K562 (cell line): ENCODE results near the gene FGGY. TPM values are rescaled to one million over a fixed set of nuclear protein-coding genes. Genes with fewer than 3 reads are reported as not detected.

Source experiments
- CBX5 ChIP-seq: IDR thresholded peaks from 2 replicates; pipeline ENCODE4 v1.6.1; 2014; ENCODE audit warnings: low read depth, borderline replicate concordance
- CREM ChIP-seq: IDR thresholded peaks from 2 replicates; pipeline ENCODE4 v1.6.1; 2014; ENCODE audit warnings: antibody characterized with exemption, low read depth
- ETV5 ChIP-seq: sonication (generic); formaldehyde crosslinking; IDR thresholded peaks from 2 replicates; pipeline ENCODE4 v1.4.0; 2020; ENCODE audit warnings: low read depth, mild to moderate bottlenecking, missing genetic modification reagents
- HDAC6 ChIP-seq: IDR thresholded peaks from 2 replicates; pipeline ENCODE4 v1.6.1; 2012; ENCODE audit warnings: low read depth, mild to moderate bottlenecking, control low read depth, inconsistent platforms, low read length, moderate library complexity
- HMG20A ChIP-seq: fragments of 450-650 bp; formaldehyde crosslinking; conservative IDR thresholded peaks from 2 replicates; pipeline ENCODE4 v1.4.0; 2020; ENCODE audit warnings: mild to moderate bottlenecking, mixed read lengths
- ILK ChIP-seq: fragments of 450-650 bp; IDR thresholded peaks from 2 replicates; pipeline ENCODE4 v1.6.1; 2016; ENCODE audit warnings: missing genetic modification characterization, low read depth, mild to moderate bottlenecking, missing compliant biosample characterization, moderate library complexity, borderline replicate concordance
- MEF2A ChIP-seq: IDR thresholded peaks from 2 replicates; pipeline ENCODE4 v1.6.1; 2011; ENCODE audit warnings: low read depth, mild to moderate bottlenecking, low read length, moderate library complexity; ENCODE audit not compliant: control insufficient read depth
- NCOR1 ChIP-seq: fragments of 450-650 bp; IDR thresholded peaks from 2 replicates; pipeline ENCODE4 v1.6.1; 2016; ENCODE audit warnings: mild to moderate bottlenecking, moderate library complexity
- PRMT5 ChIP-seq: sonication (generic); formaldehyde crosslinking; IDR thresholded peaks from 2 replicates; pipeline ENCODE4 v1.5.0; 2020; ENCODE audit warnings: missing genetic modification reagents
- SMARCA4 ChIP-seq: fragments of 450-650 bp; IDR thresholded peaks from 2 replicates; pipeline ENCODE4 v1.6.1; 2016
- STAT5A ChIP-seq: IDR thresholded peaks from 2 replicates; pipeline ENCODE4 v1.6.1; 2012; ENCODE audit warnings: low read length, inconsistent platforms, borderline replicate concordance
- ZNF586 ChIP-seq: fragments of 450-650 bp; formaldehyde crosslinking; conservative IDR thresholded peaks from 2 replicates; pipeline ENCODE4 v1.4.0; 2020; ENCODE audit warnings: mild to moderate bottlenecking, moderate library complexity
- polyA plus RNA-seq, 8 experiments: library from polyadenylated mRNA; depleted of rRNA in 4 of 8; stranded (reverse) in 5 of 8; unstranded in 3 of 8; fragments of >200 nt; fragmentation: Nextera tagmentation in 2 of 8; fragmentation: Illumina TruSeq in 1 of 8; extraction: Ambion mirVana in 2 of 8; extraction: Trizol in 1 of 8; gene quantifications; 2 replicates each; pipeline versions ENCODE4 v1.2.1 to v1.2.3, GENCODE V29; 2011 to 2014; ENCODE audit warnings: inconsistent platforms in 1 of 8, missing spikeins in 1 of 8
- total RNA-seq, 7 experiments: library from RNA; depleted of rRNA in 6 of 7; stranded (reverse); fragments of >200 nt in 6 of 7; fragmentation: Illumina TruSeq in 2 of 7; extraction: Trizol in 2 of 7; gene quantifications; 2 replicates each; pipeline versions ENCODE4 v1.2.1 to v1.2.3, GENCODE V29; 2011 to 2021; ENCODE audit warnings: low replicate concordance in 1 of 7
- TF ChIP-seq, protein P1 (sequence below): fragments of 250-450 bp; sonication (Bioruptor Pico); IDR thresholded peaks from 2 replicates; pipeline ENCODE4 v1.5.0; 2020; ENCODE audit warnings: mild to moderate bottlenecking
- TF ChIP-seq, protein P2 (sequence below): sonication (generic); formaldehyde crosslinking; IDR thresholded peaks from 2 replicates; pipeline ENCODE4 v1.9.0; 2022; ENCODE audit warnings: mild to moderate bottlenecking, missing genetic modification reagents
- TF ChIP-seq, protein P3 (sequence below): IDR thresholded peaks from 2 replicates; pipeline ENCODE4 v1.6.1; 2014; ENCODE audit warnings: antibody characterized with exemption
- TF ChIP-seq, protein P4 (sequence below): fragments of 450-650 bp; IDR thresholded peaks from 2 replicates; pipeline ENCODE4 v1.6.1; 2017; ENCODE audit warnings: mild to moderate bottlenecking, moderate library complexity

FGGY gene
- total and polyA plus RNA-seq, 9 of the 15 experiments (the other 6 are each of a cell fraction or from before 2014, with no cell fraction given) = 9.7 to 19.2 (median 12.6) TPM

DNA sequence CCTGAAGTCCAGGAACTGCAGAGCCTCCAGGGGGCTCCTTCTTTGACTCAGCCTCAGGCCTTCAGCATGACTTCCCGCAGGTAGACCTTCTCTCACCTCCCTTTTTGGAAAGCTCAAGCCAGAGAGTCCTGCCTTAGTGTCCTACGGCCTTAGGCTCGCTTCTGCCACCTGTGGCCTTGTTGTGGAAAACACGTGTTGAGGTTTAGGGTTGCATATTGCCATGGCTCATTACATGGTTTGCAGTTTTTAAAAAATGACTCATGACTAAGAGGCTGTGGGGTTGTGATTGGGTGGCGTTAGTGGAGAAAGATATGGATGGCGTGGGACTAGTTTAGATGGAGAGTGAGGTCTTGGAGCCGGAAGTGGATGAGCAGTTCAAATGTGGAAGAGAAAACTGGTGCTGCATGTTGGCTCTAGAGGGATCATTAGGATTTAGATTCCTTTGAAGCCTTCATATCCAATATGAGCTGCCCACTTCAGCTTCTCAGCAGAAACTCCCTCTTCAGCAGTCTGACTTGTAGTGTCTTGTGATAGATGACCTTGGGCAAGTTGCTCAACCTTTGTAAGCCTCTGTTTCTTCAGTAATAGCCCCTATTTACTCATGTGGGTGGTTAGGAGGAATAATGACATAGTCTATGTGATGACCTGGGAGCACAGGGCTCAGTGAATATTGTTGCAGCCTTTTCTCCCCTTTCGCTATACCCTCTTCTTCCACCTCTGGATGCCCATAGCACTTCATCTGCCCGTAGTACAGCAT is 6.5 kb upstream of the FGGY start (continued):
- TF ChIP-seq CBX5 = no peak
- no peak for TF ChIP-seq HMG20A
- no peak for TF ChIP-seq STAT5A
- TF ChIP-seq, protein P1, sequence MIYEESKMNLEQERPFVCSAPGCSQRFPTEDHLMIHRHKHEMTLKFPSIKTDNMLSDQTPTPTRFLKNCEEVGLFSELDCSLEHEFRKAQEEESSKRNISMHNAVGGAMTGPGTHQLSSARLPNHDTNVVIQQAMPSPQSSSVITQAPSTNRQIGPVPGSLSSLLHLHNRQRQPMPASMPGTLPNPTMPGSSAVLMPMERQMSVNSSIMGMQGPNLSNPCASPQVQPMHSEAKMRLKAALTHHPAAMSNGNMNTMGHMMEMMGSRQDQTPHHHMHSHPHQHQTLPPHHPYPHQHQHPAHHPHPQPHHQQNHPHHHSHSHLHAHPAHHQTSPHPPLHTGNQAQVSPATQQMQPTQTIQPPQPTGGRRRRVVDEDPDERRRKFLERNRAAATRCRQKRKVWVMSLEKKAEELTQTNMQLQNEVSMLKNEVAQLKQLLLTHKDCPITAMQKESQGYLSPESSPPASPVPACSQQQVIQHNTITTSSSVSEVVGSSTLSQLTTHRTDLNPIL (CRISPR knock-in tag) = no peak
- peak; percentile 77 for TF ChIP-seq CREM
- peak; percentile 59; the same call in 1 of the 2 replicates for TF ChIP-seq SMARCA4
- peak; percentile 56; the same call in 1 of the 2 replicates for TF ChIP-seq MEF2A
- peak; percentile 13; the same call in 1 of the 2 replicates for TF ChIP-seq NCOR1
- TF ChIP-seq, protein P2, sequence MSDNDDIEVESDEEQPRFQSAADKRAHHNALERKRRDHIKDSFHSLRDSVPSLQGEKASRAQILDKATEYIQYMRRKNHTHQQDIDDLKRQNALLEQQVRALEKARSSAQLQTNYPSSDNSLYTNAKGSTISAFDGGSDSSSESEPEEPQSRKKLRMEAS (CRISPR knock-in tag) = peak; percentile 89
- 0 out of 2 replicates have a peak, but pooled peaks have one; percentile 33 for TF ChIP-seq ETV5
- no peak for TF ChIP-seq HDAC6
- no peak for TF ChIP-seq PRMT5 (CRISPR knock-in tag)
- TF ChIP-seq, protein P3, sequence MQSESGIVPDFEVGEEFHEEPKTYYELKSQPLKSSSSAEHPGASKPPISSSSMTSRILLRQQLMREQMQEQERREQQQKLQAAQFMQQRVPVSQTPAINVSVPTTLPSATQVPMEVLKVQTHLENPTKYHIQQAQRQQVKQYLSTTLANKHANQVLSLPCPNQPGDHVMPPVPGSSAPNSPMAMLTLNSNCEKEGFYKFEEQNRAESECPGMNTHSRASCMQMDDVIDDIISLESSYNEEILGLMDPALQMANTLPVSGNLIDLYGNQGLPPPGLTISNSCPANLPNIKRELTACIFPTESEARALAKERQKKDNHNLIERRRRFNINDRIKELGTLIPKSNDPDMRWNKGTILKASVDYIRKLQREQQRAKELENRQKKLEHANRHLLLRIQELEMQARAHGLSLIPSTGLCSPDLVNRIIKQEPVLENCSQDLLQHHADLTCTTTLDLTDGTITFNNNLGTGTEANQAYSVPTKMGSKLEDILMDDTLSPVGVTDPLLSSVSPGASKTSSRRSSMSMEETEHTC = no peak
- no peak for TF ChIP-seq ILK
- TF ChIP-seq, protein P4, sequence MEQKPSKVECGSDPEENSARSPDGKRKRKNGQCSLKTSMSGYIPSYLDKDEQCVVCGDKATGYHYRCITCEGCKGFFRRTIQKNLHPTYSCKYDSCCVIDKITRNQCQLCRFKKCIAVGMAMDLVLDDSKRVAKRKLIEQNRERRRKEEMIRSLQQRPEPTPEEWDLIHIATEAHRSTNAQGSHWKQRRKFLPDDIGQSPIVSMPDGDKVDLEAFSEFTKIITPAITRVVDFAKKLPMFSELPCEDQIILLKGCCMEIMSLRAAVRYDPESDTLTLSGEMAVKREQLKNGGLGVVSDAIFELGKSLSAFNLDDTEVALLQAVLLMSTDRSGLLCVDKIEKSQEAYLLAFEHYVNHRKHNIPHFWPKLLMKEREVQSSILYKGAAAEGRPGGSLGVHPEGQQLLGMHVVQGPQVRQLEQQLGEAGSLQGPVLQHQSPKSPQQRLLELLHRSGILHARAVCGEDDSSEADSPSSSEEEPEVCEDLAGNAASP = no peak
- no peak for TF ChIP-seq ZNF586 (CRISPR knock-in tag)
